G401 (cell line): ENCODE results near the gene CYBC1. TPM values are rescaled to one million over a fixed set of nuclear protein-coding genes. Genes with fewer than 3 reads are reported as not detected.
A peak's percentile ranks its signal among the peaks of the same experiment; 100 is the strongest.
"Not testable (repeated sequence)": the region's sequence is repeated elsewhere in the genome, so short reads cannot be mapped to it uniquely, and the experiment has no call there.

ENCODE experiments used
- DNase-seq: peaks from one replicate; pipeline ENCODE4 v3.0.0-alpha.2; 2015; ENCODE audit warnings: low spot score
- in situ Hi-C: cut with HindIII; loops from 2 replicates; pipeline ENCODE4 v1.10.0; 2016; ENCODE audit warnings: low sequenced_read_pairs, mixed read lengths
- total RNA-seq: library from RNA; depleted of rRNA; stranded (reverse); fragments of >200 nt; shearing (Covaris generic); gene quantifications from 2 replicates; pipeline ENCODE4 v1.2.3, GENCODE V29; 2014

CYBC1 gene
- total RNA-seq, 1 experiment from 2014 or later, result 64.5 TPM

GRCh38 chr17:82483204-82483660, 32.7 kb upstream of the CYBC1 start:
- DNase-seq, result no peak

GRCh38 chr17:82480318-82480717, 29.8 kb upstream of the CYBC1 start:
- in situ Hi-C loops, result no loop called here
- no peak for DNase-seq

More at GRCh38 chr17:82483204-82483660, 32.7 kb upstream of the CYBC1 start:
- in situ Hi-C loops, result no loop called here

GRCh38 chr17:82479602-82480001, 29.1 kb upstream of the CYBC1 start:
- in situ Hi-C loops, result no loop called here
- DNase-seq, result no peak

- in situ Hi-C loops, result no loop called here
- no peak for DNase-seq
Measured at GRCh38 chr17:82477934-82478333, 27.4 kb upstream of the CYBC1 start.

- DNase-seq, result no peak
- in situ Hi-C loops, result no loop called here
Measured at GRCh38 chr17:82475458-82475857, 24.9 kb upstream of the CYBC1 start.

GRCh38 chr17:82474223-82475010, 23.9 kb upstream of the CYBC1 start:
- in situ Hi-C loops, result no loop called here
- DNase-seq, result no peak

- in situ Hi-C loops, result no loop called here
- no peak for DNase-seq
Measured at GRCh38 chr17:82470065-82470464, 19.5 kb upstream of the CYBC1 start.

- no peak for DNase-seq
- in situ Hi-C loops, result no loop called here
Measured at GRCh38 chr17:82468692-82469091, 18.1 kb upstream of the CYBC1 start.

- in situ Hi-C loops, result no loop called here
Measured at GRCh38 chr17:82465023-82465603, 14.6 kb upstream of the CYBC1 start.

GRCh38 chr17:82464567-82464929, 14.0 kb upstream of the CYBC1 start:
- in situ Hi-C loops, result no loop called here
- no peak for DNase-seq

More at GRCh38 chr17:82465023-82465603, 14.6 kb upstream of the CYBC1 start:
- no peak for DNase-seq

GRCh38 chr17:82463925-82464566, 13.5 kb upstream of the CYBC1 start:
- in situ Hi-C loops, result no loop called here
- DNase-seq, result no peak

- in situ Hi-C loops, result no loop called here
- DNase-seq, result no peak
Measured at GRCh38 chr17:82463391-82463790, 12.8 kb upstream of the CYBC1 start.

GRCh38 chr17:82461827-82462524, 11.4 kb upstream of the CYBC1 start:
- no peak for DNase-seq
- in situ Hi-C loops, result no loop called here

- in situ Hi-C loops, DNase-seq: not testable (repeated sequence)
Measured at GRCh38 chr17:82459936-82460335, 9.4 kb upstream of the CYBC1 start.

GRCh38 chr17:82458885-82459424, 8.4 kb upstream of the CYBC1 start:
- DNase-seq, result peak; percentile 16
- in situ Hi-C loops, result no loop called here

GRCh38 chr17:82458179-82458884, 7.8 kb upstream of the CYBC1 start, which contains the start of gene NARF:
Gene NARF (plus strand): TSS chr17:82458741. CDS start chr17:82458804, 63 bp downstream.
- in situ Hi-C loops, result no loop called here

GRCh38 chr17:82457929-82458178, 7.3 kb upstream of the CYBC1 start:
- in situ Hi-C loops, result no loop called here
- no peak for DNase-seq

More at GRCh38 chr17:82458179-82458884, 7.8 kb upstream of the CYBC1 start, which contains the start of gene NARF:
- DNase-seq, result peak; percentile 99

GRCh38 chr17:82457073-82457928, 6.7 kb upstream of the CYBC1 start:
- no peak for DNase-seq
- in situ Hi-C loops, result no loop called here
